Suprapubic skin (tissue), 4 donors: ENCODE data around the gene IMP4. TPM values are rescaled to one million over a fixed set of nuclear protein-coding genes. Genes with fewer than 3 reads are reported as not detected.
A peak's percentile ranks its signal among the peaks of the same experiment; 100 is the strongest.

Experiments used
- DNase-seq, 2 donors: peaks; one replicate each; pipeline ENCODE4 v3.0.0-alpha.2; 2019; ENCODE audit warnings: low spot score in 2 of 2
- H3K27ac ChIP-seq: fragments of 200-600 bp; sonication (generic); one replicate; pipeline ENCODE4 v1.5.1; 2019
- H3K27me3 ChIP-seq: fragments of 200-600 bp; sonication (generic); one replicate; pipeline ENCODE4 v1.5.1; 2019
- H3K36me3 ChIP-seq: fragments of 200-600 bp; sonication (generic); one replicate; pipeline ENCODE4 v1.5.1; 2019
- H3K4me1 ChIP-seq: fragments of 200-600 bp; sonication (generic); one replicate; pipeline ENCODE4 v1.5.1; 2019
- H3K4me3 ChIP-seq: fragments of 200-600 bp; sonication (generic); one replicate; pipeline ENCODE4 v1.5.1; 2019; ENCODE audit warnings: mild to moderate bottlenecking
- H3K9me3 ChIP-seq: fragments of 200-600 bp; sonication (generic); one replicate; pipeline ENCODE4 v1.5.1; 2019
- EP300 ChIP-seq: sonication (generic); formaldehyde crosslinking; IDR thresholded peaks from one replicate; pipeline ENCODE4 v1.6.1; 2017; ENCODE audit warnings: antibody characterized with exemption
- POLR2A ChIP-seq, 2 donors: fragments of 450-650 bp; IDR thresholded peaks; one replicate each; pipeline ENCODE4 v1.6.1; 2017; ENCODE audit warnings: antibody characterized with exemption in 2 of 2, mild to moderate bottlenecking in 2 of 2, moderate library complexity in 2 of 2
- POLR2AphosphoS5 ChIP-seq, 3 donors: sonication (generic); formaldehyde crosslinking; IDR thresholded peaks; one replicate each; pipeline ENCODE4 v1.6.1; 2017; ENCODE audit warnings: antibody characterized with exemption in 3 of 3
- WGBS: methylation state at CpG from one replicate; pipeline ENCODE4 v1.1.5; 2018; 5-methylcytosine and 5-hydroxymethylcytosine counted together
- total RNA-seq, 4 donors: library from RNA; depleted of rRNA; stranded (reverse); fragments of >200 nt; gene quantifications; one replicate each; pipeline ENCODE4 v1.1.0, GENCODE V29; 2016
- TF ChIP-seq, protein P1 (sequence below), 2 donors: fragments of 200-600 bp in 1 of 2; fragments of 450-650 bp in 1 of 2; sonication (generic) in 1 of 2; IDR thresholded peaks; one replicate each; pipeline ENCODE4 v1.5.1; 2016 to 2019; ENCODE audit warnings: antibody characterized with exemption in 2 of 2, mild to moderate bottlenecking in 1 of 2, moderate library complexity in 1 of 2

The IMP4 gene
- total RNA-seq, 4 donors from 2014 or later, result 84.0 to 125 (median 98.8) TPM

DNA sequence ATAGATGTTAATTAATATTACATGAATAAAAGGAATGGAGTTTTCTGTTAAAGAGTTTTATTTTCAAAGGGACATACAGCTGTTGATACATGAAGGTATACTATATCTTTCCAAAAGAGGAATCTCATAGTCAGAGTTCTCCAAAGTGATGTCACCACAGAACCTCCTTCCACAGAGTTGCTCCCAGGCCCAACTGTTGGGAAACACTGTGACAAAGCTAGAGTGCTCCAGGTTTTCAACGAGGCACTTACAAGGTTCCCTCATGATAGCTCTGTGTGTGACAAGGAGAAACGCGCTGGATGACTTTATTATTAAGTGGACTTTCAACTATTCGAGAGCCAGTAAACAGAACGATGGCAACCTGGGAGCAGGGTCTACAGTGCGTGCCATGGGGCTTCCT is 46.7 kb downstream of the IMP4 start:
- H3K9me3 ChIP-seq, result no peaks in the 10 kb centered on the region
- DNase-seq, result no peak
- no peaks in the 10 kb centered on the region for H3K36me3 ChIP-seq
- TF ChIP-seq EP300 (no peak), POLR2A (IDR thresholded peaks at IDR 0.05) (no peak), POLR2AphosphoS5 (IDR thresholded peaks at IDR 0.05) (no peak)
- TF ChIP-seq, protein P1, sequence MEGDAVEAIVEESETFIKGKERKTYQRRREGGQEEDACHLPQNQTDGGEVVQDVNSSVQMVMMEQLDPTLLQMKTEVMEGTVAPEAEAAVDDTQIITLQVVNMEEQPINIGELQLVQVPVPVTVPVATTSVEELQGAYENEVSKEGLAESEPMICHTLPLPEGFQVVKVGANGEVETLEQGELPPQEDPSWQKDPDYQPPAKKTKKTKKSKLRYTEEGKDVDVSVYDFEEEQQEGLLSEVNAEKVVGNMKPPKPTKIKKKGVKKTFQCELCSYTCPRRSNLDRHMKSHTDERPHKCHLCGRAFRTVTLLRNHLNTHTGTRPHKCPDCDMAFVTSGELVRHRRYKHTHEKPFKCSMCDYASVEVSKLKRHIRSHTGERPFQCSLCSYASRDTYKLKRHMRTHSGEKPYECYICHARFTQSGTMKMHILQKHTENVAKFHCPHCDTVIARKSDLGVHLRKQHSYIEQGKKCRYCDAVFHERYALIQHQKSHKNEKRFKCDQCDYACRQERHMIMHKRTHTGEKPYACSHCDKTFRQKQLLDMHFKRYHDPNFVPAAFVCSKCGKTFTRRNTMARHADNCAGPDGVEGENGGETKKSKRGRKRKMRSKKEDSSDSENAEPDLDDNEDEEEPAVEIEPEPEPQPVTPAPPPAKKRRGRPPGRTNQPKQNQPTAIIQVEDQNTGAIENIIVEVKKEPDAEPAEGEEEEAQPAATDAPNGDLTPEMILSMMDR (IDR thresholded peaks at IDR 0.05), result no peak
- peak overlapping the region; percentile 86 for H3K27ac ChIP-seq
- peaks cover 43% of the 10 kb centered on the region for H3K4me1 ChIP-seq
- WGBS, result 95% methylated on average over 6 of the region's 6 CpGs
- no peak overlapping the region for H3K4me3 ChIP-seq
- no peaks in the 10 kb centered on the region for H3K27me3 ChIP-seq

DNA sequence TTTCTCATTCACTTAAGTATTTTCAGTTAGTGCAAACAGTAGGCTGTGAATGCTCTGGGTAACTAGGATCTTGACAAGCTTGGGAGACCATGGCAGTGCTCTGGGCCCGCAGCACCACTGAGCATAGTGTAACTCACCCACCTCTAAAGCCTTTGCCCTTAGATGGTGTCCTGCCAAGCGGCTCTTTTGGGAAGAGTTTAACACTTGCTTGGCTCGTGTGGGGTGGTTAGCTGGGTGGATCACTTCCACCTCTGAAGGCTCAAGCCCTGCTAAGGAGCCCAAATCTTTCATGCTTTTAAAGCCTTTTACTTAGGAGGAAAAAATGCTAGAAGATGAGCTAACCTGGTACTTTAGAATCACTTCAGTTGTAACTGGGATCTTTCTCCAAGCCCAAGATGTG is 47.1 kb downstream of the IMP4 start:
- 79% methylated on average over 2 of the region's 3 CpGs for WGBS
- H3K4me3 ChIP-seq, result no peak overlapping the region
- TF ChIP-seq, protein P1 (IDR thresholded peaks at IDR 0.05), result no peak
- no peak for TF ChIP-seq POLR2A (IDR thresholded peaks at IDR 0.05)
- no peak for TF ChIP-seq EP300
- no peak for TF ChIP-seq POLR2AphosphoS5 (IDR thresholded peaks at IDR 0.05)
- H3K27me3 ChIP-seq, result no peaks in the 10 kb centered on the region
- peak in 1 of 2 donors; percentile 50 for DNase-seq
- no peaks in the 10 kb centered on the region for H3K36me3 ChIP-seq
- H3K9me3 ChIP-seq, result no peaks in the 10 kb centered on the region
- peaks cover 43% of the 10 kb centered on the region for H3K4me1 ChIP-seq
- peak overlapping the region; percentile 86 for H3K27ac ChIP-seq

DNA sequence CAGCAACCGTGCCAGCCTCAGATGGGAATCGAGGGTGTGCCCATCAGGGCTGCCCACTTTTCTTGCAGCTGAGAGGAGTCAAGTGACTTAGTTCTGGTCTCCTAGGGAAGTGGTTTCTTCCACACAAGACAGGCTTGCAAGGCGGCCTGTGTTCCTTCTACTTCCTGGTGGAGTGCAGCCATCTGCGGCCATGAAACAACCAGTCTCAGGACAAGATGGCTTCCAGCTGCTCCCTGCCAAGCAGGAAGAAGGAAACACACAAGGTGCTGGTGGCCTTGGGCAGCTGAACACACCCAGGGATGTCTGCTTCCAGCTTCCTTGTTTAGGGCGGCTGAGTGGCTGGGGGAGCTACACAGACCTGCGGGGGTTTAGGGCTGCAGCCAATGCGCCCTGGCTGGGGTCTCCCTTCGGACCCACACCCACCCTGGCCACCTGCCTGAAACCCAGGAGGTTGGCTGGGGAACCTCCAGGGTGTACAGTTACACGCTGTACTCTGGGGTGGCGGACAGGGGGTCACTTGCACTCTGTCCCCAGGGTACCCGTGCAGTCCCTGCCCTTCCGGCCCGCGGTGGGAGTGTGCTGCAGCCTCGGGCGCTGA is 47.9 kb downstream of the IMP4 start:
- H3K27me3 ChIP-seq, result no peaks in the 10 kb centered on the region
- H3K27ac ChIP-seq, result peak overlapping the region; percentile 86
- 24% methylated on average over 6 of the region's 16 CpGs for WGBS
- peak in 1 of 2 donors; percentile 74 for DNase-seq
- H3K9me3 ChIP-seq, result no peaks in the 10 kb centered on the region
- H3K4me1 ChIP-seq, result peaks cover 43% of the 10 kb centered on the region
- H3K36me3 ChIP-seq, result no peaks in the 10 kb centered on the region
- H3K4me3 ChIP-seq, result peak overlapping the region; percentile 65
- TF ChIP-seq POLR2A (IDR thresholded peaks at IDR 0.05) (no peak), EP300 (no peak), POLR2AphosphoS5 (IDR thresholded peaks at IDR 0.05) (no peak)
- TF ChIP-seq, protein P1 (IDR thresholded peaks at IDR 0.05), result no peak

- H3K27ac ChIP-seq, result peak overlapping the region; percentile 86
- no peaks in the 10 kb centered on the region for H3K9me3 ChIP-seq
- peak in 1 of 2 donors; percentile 79 for DNase-seq
- TF ChIP-seq EP300, result no peak
- TF ChIP-seq, protein P1 (IDR thresholded peaks at IDR 0.05), result no peak
- peak in 1 of 2 donors; percentile 8 for TF ChIP-seq POLR2A (IDR thresholded peaks at IDR 0.05)
- no peak for TF ChIP-seq POLR2AphosphoS5 (IDR thresholded peaks at IDR 0.05)
- no peaks in the 10 kb centered on the region for H3K27me3 ChIP-seq
- peak overlapping the region; percentile 65 for H3K4me3 ChIP-seq
- 4% methylated on average over 32 of the region's 59 CpGs for WGBS
- H3K4me1 ChIP-seq, result peaks cover 42% of the 10 kb centered on the region
- no peaks in the 10 kb centered on the region for H3K36me3 ChIP-seq
Observed at GRCh38 chr2:130391058-130391871, 48.6 kb downstream of the IMP4 start.
